ENCODE data around the gene KLHL10. TPM values are rescaled to one million over a fixed set of nuclear protein-coding genes. Genes with fewer than 3 reads are reported as not detected.
A peak's percentile ranks its signal among the peaks of the same experiment; 100 is the strongest.

Gene KLHL10
- total and polyA plus RNA-seq, 2 of the 13 experiments (the other 11 are each of a cell fraction or from before 2014, with no cell fraction given) = 0.04 to 0.08 TPM

DNA sequence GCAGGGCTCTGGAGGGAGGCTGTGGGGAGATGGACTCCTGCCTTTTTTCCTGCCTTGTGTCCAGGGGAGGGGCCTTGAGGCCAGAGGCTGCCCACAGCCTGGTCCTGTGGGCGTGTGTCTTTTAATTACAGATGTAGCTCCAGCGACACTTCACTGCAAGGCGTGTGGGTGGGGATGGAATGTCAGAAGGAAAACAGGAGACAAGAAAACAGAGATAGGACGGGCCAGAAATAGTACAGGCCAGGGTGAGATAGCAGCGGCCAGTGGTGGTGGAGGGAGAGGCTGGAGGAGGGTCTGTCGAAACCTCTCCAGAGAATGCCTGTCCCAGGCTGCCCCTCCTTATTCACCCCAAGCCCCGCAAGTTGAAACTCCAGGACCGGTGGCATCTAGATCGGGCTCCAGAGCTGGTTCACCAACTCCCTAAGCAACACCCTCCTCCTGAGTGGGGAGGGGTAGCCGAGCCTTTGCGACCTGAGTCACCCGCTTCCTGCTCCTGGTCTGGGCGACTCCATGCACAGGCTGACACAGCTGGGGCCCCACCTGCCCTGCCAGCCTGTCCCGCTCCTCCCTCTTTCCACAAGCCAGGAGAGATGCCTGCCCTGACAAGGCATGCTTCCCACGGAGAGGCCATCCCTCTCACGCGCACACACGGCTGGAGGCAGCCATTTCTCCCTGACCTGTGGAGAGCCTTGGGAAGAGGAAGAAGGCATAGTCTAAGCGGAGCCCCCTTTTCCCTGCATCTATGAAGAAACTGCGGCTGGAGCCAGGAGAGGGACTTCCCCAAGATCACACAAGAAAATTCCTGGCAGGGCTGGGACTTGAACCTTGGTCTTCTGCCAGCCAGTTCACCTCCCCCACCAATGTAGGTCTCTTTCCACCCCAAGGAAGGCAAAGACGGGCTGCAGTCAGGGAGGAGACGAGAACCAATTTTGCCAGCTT, 44.5 kb upstream of the KLHL10 start (continued):
- TF ChIP-seq, protein P1, sequence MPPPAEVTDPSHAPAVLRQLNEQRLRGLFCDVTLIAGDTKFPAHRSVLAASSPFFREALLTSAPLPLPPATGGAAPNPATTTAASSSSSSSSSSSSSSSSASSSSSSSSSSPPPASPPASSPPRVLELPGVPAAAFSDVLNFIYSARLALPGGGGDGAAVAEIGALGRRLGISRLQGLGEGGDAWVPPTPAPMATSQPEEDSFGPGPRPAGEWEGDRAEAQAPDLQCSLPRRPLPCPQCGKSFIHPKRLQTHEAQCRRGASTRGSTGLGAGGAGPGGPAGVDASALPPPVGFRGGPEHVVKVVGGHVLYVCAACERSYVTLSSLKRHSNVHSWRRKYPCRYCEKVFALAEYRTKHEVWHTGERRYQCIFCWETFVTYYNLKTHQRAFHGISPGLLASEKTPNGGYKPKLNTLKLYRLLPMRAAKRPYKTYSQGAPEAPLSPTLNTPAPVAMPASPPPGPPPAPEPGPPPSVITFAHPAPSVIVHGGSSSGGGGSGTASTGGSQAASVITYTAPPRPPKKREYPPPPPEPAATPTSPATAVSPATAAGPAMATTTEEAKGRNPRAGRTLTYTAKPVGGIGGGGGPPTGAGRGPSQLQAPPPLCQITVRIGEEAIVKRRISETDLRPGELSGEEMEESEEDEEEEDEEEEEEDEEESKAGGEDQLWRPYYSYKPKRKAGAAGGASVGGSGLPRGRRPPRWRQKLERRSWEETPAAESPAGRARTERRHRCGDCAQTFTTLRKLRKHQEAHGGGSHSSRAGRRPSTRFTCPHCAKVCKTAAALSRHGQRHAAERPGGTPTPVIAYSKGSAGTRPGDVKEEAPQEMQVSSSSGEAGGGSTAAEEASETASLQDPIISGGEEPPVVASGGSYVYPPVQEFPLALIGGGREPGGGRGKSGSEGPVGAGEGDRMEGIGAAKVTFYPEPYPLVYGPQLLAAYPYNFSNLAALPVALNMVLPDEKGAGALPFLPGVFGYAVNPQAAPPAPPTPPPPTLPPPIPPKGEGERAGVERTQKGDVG (CRISPR knock-in tag; IDR thresholded peaks at IDR 0.05; ENCODE audit: borderline replicate concordance) = 0 out of 2 replicates have a peak, but pooled peaks have one; percentile 11
- peak; percentile 14 for TF ChIP-seq XRCC5 (optimal IDR thresholded peaks at IDR 0.05; ENCODE audit: low read length)
- 0 out of 2 replicates have a peak, but pooled peaks have one; percentile 18 for TF ChIP-seq ARNT2 (CRISPR knock-in tag; IDR thresholded peaks at IDR 0.05; ENCODE audit: low read depth)
- no peak for TF ChIP-seq TSC22D2 (CRISPR knock-in tag; IDR thresholded peaks at IDR 0.05; ENCODE audit: borderline replicate concordance)
- peak; percentile 39 for TF ChIP-seq ZNF501 (CRISPR knock-in tag; IDR thresholded peaks at IDR 0.05)
- TF ChIP-seq ZNF350 (CRISPR knock-in tag; IDR thresholded peaks at IDR 0.05; ENCODE audit: borderline replicate concordance, low read depth) = peak; percentile 49; the same call in 1 of the 2 replicates
- TF ChIP-seq POLR2G (IDR thresholded peaks at IDR 0.05; ENCODE audit: low read depth, low read length) = peak; percentile 42; the same call in 1 of the 2 replicates
- TF ChIP-seq SALL2 (CRISPR knock-in tag; IDR thresholded peaks at IDR 0.05) = peak; percentile 42
- no peak for TF ChIP-seq NCOA2 (CRISPR knock-in tag; IDR thresholded peaks at IDR 0.05)
- peak; percentile 36 for TF ChIP-seq THAP11 (CRISPR knock-in tag; IDR thresholded peaks at IDR 0.05)
- no peak for TF ChIP-seq ZFP1 (CRISPR knock-in tag; IDR thresholded peaks at IDR 0.05)
- no peak for TF ChIP-seq ZUFSP (CRISPR knock-in tag; IDR thresholded peaks at IDR 0.05; ENCODE audit: borderline replicate concordance)
- no peak for TF ChIP-seq ZNF446 (CRISPR knock-in tag; IDR thresholded peaks at IDR 0.05)
- no peak for TF ChIP-seq NAIF1 (CRISPR knock-in tag; IDR thresholded peaks at IDR 0.05; ENCODE audit: borderline replicate concordance)
- no peak; the same call in 1 of the 2 replicates for TF ChIP-seq BRD4 (CRISPR knock-in tag; IDR thresholded peaks at IDR 0.05)
- TF ChIP-seq EZH2 (conservative IDR thresholded peaks at IDR 0.05; ENCODE audit: low read depth, low read length) = no peak
- no peak for TF ChIP-seq NBN (conservative IDR thresholded peaks at IDR 0.05)
- TF ChIP-seq MED1 (CRISPR knock-in tag; IDR thresholded peaks at IDR 0.05) = peak; percentile 20; the same call in 1 of the 2 replicates
- TF ChIP-seq, protein P2, sequence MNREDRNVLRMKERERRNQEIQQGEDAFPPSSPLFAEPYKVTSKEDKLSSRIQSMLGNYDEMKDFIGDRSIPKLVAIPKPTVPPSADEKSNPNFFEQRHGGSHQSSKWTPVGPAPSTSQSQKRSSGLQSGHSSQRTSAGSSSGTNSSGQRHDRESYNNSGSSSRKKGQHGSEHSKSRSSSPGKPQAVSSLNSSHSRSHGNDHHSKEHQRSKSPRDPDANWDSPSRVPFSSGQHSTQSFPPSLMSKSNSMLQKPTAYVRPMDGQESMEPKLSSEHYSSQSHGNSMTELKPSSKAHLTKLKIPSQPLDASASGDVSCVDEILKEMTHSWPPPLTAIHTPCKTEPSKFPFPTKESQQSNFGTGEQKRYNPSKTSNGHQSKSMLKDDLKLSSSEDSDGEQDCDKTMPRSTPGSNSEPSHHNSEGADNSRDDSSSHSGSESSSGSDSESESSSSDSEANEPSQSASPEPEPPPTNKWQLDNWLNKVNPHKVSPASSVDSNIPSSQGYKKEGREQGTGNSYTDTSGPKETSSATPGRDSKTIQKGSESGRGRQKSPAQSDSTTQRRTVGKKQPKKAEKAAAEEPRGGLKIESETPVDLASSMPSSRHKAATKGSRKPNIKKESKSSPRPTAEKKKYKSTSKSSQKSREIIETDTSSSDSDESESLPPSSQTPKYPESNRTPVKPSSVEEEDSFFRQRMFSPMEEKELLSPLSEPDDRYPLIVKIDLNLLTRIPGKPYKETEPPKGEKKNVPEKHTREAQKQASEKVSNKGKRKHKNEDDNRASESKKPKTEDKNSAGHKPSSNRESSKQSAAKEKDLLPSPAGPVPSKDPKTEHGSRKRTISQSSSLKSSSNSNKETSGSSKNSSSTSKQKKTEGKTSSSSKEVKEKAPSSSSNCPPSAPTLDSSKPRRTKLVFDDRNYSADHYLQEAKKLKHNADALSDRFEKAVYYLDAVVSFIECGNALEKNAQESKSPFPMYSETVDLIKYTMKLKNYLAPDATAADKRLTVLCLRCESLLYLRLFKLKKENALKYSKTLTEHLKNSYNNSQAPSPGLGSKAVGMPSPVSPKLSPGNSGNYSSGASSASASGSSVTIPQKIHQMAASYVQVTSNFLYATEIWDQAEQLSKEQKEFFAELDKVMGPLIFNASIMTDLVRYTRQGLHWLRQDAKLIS (CRISPR knock-in tag; IDR thresholded peaks at IDR 0.05) = no peak
- TF ChIP-seq ZNF598 (CRISPR knock-in tag; IDR thresholded peaks at IDR 0.05; ENCODE audit: borderline replicate concordance) = peak; percentile 24; the same call in 1 of the 2 replicates
